GM18951 (cell line): ENCODE data around the gene ATP13A2.

Source experiments
- POLR2A ChIP-seq: IDR thresholded peaks from 4 replicates; pipeline ENCODE4 v1.6.1; 2011; ENCODE audit warnings: mild to moderate bottlenecking; ENCODE audit not compliant: insufficient read length, insufficient read depth; ENCODE audit errors: extremely low read depth
- in situ Hi-C: fragments of 300-500 bp; cut with MboI; formaldehyde crosslinking; loops from one replicate; pipeline ENCODE4 v1.12.0; 2022; ENCODE audit warnings: low sequenced_read_pairs, mixed read lengths, inconsistent platforms; ENCODE audit not compliant: unreplicated experiment

Gene ATP13A2

DNA sequence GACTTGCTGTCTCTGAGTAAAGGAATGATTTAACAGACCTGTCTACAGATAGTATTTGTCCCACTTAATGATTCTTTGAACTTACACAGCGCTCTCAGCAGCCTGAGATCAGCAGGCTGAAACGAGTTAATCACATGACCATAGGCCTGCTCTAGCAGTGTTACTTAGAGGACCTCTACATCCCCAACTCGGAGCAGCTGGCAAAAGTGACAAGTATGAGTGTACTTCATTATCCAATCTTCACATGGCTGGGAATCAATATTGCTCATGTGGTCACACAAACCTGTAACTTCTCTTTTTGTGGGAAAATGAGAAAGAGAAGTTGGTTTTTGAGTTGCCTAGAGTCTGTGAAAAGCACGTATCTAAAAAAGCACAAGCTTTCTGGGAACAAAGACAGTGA is 11.4 kb upstream of the ATP13A2 start:
- no peak for TF ChIP-seq POLR2A
- in situ Hi-C loops: no loop called here

DNA sequence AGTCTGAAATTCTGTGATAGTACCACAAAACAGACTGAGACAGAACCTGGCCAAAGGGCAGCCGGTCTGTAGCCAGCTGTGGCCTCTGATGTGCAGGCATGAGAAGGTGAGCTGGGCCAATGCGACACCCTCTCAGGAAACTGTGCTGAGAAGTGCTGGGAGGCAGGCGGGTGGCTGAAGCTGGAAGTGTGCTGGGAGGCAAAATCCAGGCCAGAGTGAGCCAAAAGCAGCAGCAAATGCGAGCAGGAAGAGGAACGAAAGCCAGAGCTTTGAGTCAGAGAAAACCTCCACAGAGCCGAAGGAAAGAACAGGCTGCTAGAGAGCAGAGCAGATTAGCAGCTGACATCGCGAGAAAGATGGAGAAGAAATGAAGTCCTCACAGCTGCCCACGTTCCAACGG is 10.2 kb upstream of the ATP13A2 start:
- TF ChIP-seq POLR2A: no peak
- in situ Hi-C loops: no loop called here

DNA sequence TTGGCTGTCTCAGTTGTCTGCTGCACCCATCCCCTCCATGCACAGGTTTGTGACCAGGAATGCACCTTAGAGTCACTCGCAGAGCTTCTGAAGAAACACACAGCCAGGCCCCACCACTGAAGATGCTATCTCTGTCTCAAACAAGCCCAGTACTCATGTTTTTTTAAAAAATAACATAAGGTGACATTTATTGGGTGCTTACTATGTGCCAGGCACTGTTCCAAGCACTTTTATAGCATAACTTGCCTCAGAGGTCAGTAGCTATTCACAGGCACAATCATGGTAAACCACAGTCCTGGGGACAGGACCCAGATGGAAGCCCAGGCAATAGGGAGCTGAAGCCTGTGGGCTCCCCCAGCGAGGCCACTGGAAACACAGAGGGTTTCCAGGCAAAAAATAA is 8.8 kb upstream of the ATP13A2 start:
- no peak for TF ChIP-seq POLR2A
- in situ Hi-C loops: no loop called here

DNA sequence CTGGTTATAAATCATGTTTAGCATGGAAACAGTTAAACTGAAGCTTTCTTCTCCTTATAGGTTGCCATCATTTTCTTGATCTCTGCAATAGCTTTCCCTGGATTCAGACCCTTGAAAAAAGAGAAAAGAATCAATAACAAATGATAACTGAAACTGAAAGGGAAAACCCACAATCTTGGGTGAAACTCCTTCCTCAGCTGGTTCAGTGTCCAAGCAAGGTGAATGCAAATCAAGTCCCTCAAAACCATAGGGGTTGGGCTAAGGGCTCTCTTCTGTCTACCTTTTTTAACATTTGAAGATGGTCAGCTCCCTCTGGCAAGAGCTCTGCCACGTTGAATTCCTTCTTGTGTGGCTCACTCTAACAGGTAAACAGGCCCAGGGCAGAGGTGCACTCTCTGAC is 7.1 kb upstream of the ATP13A2 start:
- no peak for TF ChIP-seq POLR2A
- in situ Hi-C loops: no loop called here

DNA sequence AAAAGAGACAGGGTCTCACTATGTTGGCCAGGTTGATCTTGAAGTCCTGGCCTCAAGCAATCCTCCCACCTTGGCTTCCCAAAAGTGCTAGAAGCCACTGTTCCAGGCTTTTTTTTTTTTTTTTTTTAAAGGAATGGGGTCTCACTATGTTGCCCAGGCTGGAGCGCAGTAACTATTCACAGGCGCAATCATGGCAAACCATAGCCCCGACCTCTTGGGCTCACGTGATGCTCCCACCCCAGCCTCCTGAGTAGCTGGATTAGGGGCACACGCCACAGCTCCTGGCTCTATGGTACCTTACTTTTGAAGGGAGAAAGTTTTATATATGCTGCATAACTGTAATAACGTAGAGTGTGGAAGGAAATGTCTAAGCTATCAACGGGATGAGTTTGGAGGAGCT is 5.7 kb upstream of the ATP13A2 start:
- no peak for TF ChIP-seq POLR2A
- in situ Hi-C loops: no loop called here

DNA sequence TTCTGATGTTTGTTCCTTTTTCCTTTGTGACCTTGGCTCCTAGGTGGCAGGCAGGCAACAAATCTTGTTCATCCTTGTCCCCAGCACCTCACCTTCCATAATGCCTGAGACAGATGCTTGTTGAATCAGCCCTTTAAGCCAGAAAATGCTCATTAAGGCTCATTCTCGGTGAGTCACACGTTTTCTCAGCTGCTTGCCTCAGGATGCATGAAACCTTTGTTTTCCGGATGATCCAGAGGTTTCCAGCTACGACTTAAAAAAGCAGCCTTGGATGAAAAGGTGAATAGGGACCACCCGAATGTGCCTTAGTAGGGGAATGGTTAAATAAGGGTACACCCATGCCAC is 4.6 kb upstream of the ATP13A2 start:
- in situ Hi-C loops: no loop called here

DNA sequence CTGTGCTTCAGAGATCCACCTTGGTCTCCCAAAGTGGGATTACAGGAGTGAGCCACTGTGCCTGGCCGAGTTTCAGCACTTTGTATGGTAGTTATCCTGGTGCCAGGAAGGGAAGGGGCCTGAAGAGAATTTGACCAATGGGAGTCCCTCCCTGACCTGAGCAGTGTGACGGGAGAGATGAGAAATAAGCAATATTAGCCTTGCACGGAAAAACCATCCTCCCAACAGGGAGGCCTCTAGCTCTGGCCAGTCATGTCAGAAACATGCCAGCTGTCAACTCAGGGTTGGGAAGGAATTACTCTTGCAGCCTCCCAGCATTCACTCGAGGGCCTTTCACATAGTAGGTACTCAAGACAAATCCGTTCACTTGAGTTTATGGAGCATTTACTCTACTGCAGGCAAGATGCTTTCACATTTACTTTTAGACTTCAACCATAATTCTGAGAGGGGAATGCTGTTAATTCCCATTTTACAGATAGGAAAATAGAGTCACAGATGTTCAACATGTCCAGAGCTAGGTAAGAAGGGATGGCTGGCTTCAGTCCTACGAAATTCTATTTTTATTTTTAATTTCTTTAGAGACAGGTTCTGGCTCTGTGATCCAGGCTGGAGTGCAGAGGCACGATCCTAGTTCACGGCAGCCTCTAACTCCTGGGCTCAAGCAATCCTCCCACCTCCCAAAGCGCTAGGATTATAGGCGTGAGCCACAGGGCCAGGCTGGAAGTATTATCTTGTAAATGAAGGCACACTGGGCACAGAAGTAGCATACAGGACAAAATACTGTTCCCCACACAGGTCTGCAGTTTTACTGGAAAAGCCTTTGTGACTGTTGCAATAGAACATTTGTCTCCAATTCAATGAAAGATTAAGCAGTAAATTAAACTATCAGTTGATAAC is 3.2 kb upstream of the ATP13A2 start:
- no peak for TF ChIP-seq POLR2A
- in situ Hi-C loops: no loop called here

More for the DNA sequence above, 4.6 kb upstream of the ATP13A2 start:
- TF ChIP-seq POLR2A: no peak

DNA sequence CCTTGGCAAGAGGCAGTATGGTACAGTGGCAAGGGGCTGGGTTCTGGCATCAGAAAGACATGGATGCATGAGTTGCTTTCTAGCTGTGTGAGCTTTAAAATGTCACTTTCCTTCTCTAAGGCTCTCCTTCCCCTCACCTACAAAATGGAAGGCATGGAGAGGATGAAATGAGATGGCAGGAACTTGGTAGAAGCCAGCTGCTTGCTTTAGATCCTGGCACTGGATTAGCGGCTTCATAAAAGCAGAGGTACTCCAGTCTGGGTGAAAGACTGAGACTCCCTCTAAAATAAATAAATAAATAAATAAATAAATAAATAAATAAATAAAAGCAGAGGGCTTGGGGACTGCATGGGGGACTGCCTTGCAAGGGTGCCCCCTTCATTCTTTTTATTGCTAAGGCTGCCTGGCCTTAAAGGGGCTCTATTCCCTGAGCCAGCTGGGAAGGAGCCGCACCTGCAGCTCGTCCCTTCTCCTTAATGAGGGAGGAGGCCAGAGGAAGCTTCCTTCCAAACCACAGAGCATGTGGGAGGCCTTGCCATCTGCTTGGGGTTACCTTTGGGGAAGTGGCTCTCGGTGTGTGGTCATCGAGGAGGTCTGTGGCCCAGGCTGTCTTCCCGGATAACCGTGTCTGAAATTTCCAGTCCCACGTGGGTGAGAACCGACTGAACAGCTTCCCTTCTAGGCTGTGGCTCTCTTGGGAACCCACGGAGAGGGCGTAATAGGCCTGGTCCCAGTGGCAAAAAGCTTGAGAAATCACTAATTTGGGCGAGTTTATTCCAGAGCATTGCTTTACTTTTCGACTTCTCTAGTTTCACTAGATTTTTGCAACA is 2.0 kb upstream of the ATP13A2 start:
- in situ Hi-C loops: no loop called here

DNA sequence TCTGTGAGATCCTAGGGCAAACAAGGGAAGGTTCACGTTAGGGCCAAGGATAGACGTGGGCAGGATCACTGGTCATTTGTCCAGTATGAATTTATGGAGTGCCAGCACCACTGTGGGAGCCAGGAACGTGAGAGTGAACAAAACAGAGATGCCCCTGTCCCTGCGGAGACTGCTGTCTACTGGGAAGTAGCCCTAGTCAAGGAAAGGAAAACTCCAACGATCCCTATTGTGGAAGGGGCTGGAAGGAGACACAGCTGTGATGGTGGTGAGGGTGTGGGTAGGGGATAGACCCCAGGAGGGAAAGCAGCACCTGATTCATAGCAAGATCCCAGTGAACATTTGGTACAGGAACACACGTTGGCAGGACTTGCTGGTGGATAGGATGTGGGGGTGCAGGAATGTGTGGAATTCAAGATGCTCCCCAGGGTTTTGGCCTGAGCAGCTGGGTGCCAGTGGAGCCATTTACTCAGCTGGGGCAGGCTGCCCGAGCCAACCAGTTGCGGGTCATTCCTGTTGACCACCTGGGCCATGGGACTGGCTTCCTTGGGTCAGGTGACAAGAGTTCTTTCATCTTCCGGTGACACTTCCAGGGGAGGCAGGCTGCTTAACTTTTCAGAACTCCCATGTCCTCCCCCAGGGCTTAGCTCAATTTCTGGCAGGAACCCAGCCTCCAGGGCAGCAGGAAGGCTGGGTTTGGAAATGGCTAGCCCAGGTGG is 1.2 kb upstream of the ATP13A2 start:
- in situ Hi-C loops: no loop called here

More for the DNA sequence above, 2.0 kb upstream of the ATP13A2 start:
- TF ChIP-seq POLR2A: no peak

DNA sequence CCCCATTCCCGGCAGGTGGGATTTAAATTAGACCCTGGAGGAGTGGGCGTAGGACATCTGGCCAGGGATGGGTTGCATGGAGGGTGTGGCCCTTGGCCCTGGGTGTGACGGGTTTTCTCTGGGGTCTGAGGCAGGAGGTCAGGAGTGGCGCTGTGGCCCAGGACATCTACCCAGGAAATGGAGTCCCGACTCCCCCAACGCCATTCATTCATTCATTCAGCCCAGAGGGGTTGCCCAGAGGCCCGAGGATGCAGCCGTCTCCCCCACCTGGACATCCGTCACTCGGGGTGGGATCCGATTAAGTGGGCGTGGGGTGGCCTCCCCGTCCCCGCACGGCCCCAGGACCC is 663 bp downstream of the ATP13A2 start:
- in situ Hi-C loops: no loop called here
- no peak for TF ChIP-seq POLR2A

More for the DNA sequence above, 1.2 kb upstream of the ATP13A2 start:
- no peak for TF ChIP-seq POLR2A

DNA sequence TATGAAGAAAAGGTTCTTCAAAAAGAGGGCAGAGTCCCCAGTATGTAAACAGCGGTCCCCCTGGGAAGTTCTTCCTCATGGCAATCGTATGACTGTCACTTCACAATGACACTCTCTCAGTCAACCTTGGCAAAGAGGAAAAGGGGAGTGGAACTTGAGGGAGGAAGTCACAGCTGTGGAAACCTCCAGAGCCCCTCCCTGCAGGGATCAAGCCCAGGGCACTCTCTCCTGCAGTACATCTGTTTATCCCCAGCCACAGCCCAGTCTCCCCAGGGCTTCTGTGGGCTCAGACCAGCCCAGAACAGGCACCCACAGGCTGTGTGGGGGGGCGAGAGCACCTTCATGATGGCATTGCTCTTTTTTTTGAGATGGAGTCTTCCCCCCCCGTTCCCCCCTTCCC is 2.0 kb downstream of the ATP13A2 start:
- TF ChIP-seq POLR2A: no peak
- in situ Hi-C loops: no loop called here

DNA sequence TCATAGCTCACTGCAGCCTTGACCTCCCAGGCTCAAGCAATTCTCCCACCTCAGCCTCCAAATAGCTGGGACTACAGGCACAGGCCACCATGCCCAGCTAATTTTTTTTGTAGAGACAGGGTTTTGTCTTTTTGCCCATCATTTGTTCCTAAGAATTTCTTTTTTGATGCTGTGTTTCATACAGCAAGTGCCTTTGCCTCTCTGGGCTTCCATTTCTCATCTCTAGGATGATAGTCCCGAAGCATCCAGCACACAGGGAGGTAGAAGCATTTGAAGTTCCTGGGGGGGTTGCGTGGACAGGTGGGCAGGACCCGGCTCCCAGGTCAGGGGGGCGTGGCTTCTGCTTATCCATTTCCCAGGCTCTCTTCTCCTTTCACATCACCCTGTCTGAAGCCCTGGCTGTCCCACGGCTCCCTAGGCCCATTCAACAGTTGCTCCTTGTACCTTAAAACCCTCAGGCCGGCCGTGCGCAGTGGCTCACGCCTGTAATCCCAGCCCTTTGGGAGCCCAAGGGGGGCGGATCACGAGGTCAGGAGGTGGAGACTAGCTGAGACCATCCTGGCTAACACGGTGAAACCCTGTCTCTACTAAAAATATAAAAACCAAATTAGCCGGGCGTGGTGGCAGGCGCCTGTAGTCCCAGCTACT is 3.4 kb downstream of the ATP13A2 start:
- in situ Hi-C loops: no loop called here
- no peak for TF ChIP-seq POLR2A

DNA sequence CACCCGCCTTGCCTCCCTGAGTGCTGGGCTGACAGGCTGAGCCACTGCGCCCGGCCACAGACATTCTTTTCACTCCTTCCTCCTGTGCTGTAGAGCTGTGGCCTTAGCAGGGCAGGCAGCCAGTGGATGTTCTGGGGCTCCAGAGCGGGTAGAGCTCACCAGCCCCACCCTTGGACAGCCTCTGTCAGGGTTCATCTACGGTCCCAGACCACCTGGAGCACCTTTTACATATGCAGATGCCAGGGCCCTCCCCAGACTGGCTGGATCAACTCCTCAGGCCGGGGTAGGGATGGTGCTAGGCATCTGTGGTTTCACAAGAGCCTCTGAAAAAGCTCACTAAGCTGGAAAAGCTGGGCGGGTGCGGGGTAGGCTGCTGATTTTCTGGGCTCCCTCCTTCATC is 4.6 kb downstream of the ATP13A2 start:
- in situ Hi-C loops: no loop called here

More for the DNA sequence above, 4.6 kb downstream of the ATP13A2 start:
- no peak for TF ChIP-seq POLR2A
